HepG2 (cell line): ENCODE data around the gene COPS3. TPM values are rescaled to one million over a fixed set of nuclear protein-coding genes. Genes with fewer than 3 reads are reported as not detected.
A peak's percentile ranks its signal among the peaks of the same experiment; 100 is the strongest.

Experiments
- GABPA ChIP-seq, 2 experiments: IDR thresholded peaks; 2 replicates each; pipeline ENCODE4 v1.6.1; 2011 to 2016; ENCODE audit warnings: low read depth in 2 of 2, low read length in 1 of 2, missing biosample characterization in 1 of 2, missing genetic modification characterization in 1 of 2
- IRF2 ChIP-seq: IDR thresholded peaks from 2 replicates; pipeline ENCODE4 v1.6.1; 2018; ENCODE audit warnings: missing genetic modification reagents, missing compliant biosample characterization
- MBNL3 ChIP-seq: fragments of 250-450 bp; sonication (Bioruptor Pico); conservative IDR thresholded peaks from 2 replicates; pipeline ENCODE4 v1.8.0; 2022; ENCODE audit warnings: mild to moderate bottlenecking, inconsistent platforms
- SRY ChIP-seq: sonication (generic); formaldehyde crosslinking; IDR thresholded peaks from 2 replicates; pipeline ENCODE4 v1.8.0; 2022; ENCODE audit warnings: mild to moderate bottlenecking, missing genetic modification reagents
- TSC22D2 ChIP-seq: sonication (generic); formaldehyde crosslinking; IDR thresholded peaks from 2 replicates; pipeline ENCODE4 v1.5.1; 2020; ENCODE audit warnings: missing genetic modification reagents, mild to moderate bottlenecking, borderline replicate concordance
- ZC3H13 ChIP-seq: sonication (generic); formaldehyde crosslinking; IDR thresholded peaks from 2 replicates; pipeline ENCODE4 v1.8.1; 2023; ENCODE audit warnings: mild to moderate bottlenecking, missing genetic modification reagents, moderate library complexity
- ZNF407 ChIP-seq: sonication (generic); formaldehyde crosslinking; IDR thresholded peaks from one replicate; pipeline ENCODE4 v1.5.1; 2020; ENCODE audit warnings: mild to moderate bottlenecking, missing genetic modification reagents; ENCODE audit errors: not compliant biosample characterization
- ZNF460 ChIP-seq: sonication (generic); formaldehyde crosslinking; IDR thresholded peaks from 2 replicates; pipeline ENCODE4 v1.5.1; 2020; ENCODE audit warnings: missing genetic modification reagents, mild to moderate bottlenecking, borderline replicate concordance
- polyA plus RNA-seq, 8 experiments: library from polyadenylated mRNA; depleted of rRNA in 3 of 8; stranded (reverse) in 7 of 8; unstranded in 1 of 8; fragments of >200 nt; fragmentation: Illumina TruSeq in 4 of 8; extraction: Trizol in 4 of 8; gene quantifications; 2 replicates each; pipeline versions ENCODE4 v1.2.1 to v1.2.3, GENCODE V29; 2011 to 2016; ENCODE audit warnings: low read depth in 4 of 8, missing spikeins in 1 of 8, mixed read lengths in 1 of 8; ENCODE audit not compliant: insufficient read depth in 1 of 8
- total RNA-seq, 5 experiments: library from RNA; depleted of rRNA; stranded (reverse); fragments of >200 nt; fragmentation: Illumina TruSeq; extraction: Trizol; gene quantifications; 2 replicates each; pipeline ENCODE4 v1.2.3, GENCODE V29; 2016; ENCODE audit warnings: low read depth in 1 of 5
- TF ChIP-seq, protein P1 (sequence below): IDR thresholded peaks from 2 replicates; pipeline ENCODE4 v1.6.1; 2016; ENCODE audit warnings: missing biosample characterization, missing genetic modification reagents, low read depth
- TF ChIP-seq, protein P2 (sequence below): sonication (generic); formaldehyde crosslinking; IDR thresholded peaks from 2 replicates; pipeline ENCODE4 v1.5.1; 2020; ENCODE audit warnings: mild to moderate bottlenecking, missing genetic modification reagents, borderline replicate concordance

The COPS3 gene
- total and polyA plus RNA-seq, 2 of the 13 experiments (the other 11 are each of a cell fraction or from before 2014, with no cell fraction given) = 46.3 to 103 TPM

DNA sequence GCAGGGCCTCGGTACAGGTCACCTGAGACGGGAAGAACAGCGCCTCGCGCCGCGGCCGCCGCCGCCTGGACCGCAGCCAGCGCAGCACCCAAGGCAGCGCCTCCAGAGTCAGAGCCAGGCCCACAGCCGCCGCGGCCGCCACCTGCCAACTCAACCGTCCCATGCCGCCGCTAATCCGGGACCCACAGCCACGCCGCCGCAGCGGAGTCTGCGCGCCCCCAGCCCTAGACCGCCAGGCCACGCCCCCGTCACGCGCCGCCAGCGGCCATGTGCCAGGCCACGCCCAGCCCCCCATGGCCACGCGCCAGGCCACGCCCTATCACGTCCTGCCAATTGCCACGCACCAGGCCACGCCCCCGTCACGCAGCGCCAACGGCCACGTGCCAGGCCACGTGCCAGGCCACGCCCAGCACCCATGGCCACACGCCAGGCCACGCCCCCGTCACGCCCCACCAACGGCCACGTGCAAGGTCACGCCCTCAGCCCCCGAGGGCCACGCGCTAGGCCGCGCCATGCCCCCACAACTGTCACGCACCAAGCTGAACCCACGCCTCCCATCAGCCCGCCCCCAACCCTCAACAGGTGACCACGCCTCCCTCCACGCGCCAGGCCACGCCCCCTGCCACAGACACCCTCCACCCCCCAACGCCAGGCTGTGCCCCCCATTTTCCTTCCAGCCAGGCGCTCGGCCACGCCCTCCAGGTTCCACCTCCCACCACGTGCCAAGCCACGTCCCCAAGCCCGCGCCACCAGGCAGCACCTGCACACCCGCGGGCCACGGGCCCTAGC is 74.7 kb downstream of the COPS3 start, which contains the start of gene PLD6 (continued):
- TF ChIP-seq GABPA (IDR thresholded peaks at IDR 0.05; ENCODE audit: low read depth, low read length) (no peak; the same call in 1 of the 2 replicates), GABPA (CRISPR knock-in tag; IDR thresholded peaks at IDR 0.05; ENCODE audit: low read depth) (no peak), ZNF460 (CRISPR knock-in tag) (no peak), SRY (CRISPR knock-in tag) (peak; percentile 89), MBNL3 (no peak), ZC3H13 (CRISPR knock-in tag) (peak; percentile 89), ZNF407 (CRISPR knock-in tag) (peak; percentile 71), IRF2 (CRISPR knock-in tag) (no peak), TSC22D2 (0 out of 2 replicates have a peak, but pooled peaks have one; percentile 19)
- TF ChIP-seq, protein P1, sequence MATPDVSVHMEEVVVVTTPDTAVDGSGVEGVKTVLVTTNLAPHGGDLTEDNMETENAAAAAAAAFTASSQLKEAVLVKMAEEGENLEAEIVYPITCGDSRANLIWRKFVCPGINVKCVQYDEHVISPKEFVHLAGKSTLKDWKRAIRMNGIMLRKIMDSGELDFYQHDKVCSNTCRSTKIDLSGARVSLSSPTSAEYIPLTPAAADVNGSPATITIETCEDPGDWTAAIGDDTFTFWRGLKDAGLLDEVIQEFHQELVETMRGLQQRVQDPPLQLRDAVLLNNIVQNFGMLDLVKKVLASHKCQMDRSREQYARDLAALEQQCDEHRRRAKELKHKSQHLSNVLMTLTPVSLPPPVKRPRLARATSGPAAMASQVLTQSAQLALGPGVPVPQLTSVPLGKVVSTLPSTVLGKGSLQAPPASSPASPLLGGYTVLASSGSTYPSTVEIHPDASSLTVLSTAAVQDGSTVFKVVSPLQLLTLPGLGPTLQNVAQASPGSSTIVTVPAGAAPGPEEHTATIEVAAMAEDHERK (CRISPR knock-in tag) = peak; percentile 76
- TF ChIP-seq, protein P2, sequence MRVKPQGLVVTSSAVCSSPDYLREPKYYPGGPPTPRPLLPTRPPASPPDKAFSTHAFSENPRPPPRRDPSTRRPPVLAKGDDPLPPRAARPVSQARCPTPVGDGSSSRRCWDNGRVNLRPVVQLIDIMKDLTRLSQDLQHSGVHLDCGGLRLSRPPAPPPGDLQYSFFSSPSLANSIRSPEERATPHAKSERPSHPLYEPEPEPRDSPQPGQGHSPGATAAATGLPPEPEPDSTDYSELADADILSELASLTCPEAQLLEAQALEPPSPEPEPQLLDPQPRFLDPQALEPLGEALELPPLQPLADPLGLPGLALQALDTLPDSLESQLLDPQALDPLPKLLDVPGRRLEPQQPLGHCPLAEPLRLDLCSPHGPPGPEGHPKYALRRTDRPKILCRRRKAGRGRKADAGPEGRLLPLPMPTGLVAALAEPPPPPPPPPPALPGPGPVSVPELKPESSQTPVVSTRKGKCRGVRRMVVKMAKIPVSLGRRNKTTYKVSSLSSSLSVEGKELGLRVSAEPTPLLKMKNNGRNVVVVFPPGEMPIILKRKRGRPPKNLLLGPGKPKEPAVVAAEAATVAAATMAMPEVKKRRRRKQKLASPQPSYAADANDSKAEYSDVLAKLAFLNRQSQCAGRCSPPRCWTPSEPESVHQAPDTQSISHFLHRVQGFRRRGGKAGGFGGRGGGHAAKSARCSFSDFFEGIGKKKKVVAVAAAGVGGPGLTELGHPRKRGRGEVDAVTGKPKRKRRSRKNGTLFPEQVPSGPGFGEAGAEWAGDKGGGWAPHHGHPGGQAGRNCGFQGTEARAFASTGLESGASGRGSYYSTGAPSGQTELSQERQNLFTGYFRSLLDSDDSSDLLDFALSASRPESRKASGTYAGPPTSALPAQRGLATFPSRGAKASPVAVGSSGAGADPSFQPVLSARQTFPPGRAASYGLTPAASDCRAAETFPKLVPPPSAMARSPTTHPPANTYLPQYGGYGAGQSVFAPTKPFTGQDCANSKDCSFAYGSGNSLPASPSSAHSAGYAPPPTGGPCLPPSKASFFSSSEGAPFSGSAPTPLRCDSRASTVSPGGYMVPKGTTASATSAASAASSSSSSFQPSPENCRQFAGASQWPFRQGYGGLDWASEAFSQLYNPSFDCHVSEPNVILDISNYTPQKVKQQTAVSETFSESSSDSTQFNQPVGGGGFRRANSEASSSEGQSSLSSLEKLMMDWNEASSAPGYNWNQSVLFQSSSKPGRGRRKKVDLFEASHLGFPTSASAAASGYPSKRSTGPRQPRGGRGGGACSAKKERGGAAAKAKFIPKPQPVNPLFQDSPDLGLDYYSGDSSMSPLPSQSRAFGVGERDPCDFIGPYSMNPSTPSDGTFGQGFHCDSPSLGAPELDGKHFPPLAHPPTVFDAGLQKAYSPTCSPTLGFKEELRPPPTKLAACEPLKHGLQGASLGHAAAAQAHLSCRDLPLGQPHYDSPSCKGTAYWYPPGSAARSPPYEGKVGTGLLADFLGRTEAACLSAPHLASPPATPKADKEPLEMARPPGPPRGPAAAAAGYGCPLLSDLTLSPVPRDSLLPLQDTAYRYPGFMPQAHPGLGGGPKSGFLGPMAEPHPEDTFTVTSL (CRISPR knock-in tag) = no peak
